C4-2B (cell line): Measurements from ENCODE around the gene FERMT3.

Experiments used
- CTCF ChIP-seq: fragments of 450-650 bp; conservative IDR thresholded peaks from 2 replicates; pipeline ENCODE4 v1.5.1; 2017; ENCODE audit warnings: mild to moderate bottlenecking
- ZFX ChIP-seq: fragments of 450-650 bp; IDR thresholded peaks from 2 replicates; pipeline ENCODE4 v1.6.1; 2017

GRCh38 chr11:64196626-64197025 is 9.9 kb upstream of the FERMT3 start:
- TF ChIP-seq CTCF (no peak), ZFX (no peak)
